Activated CD8-positive, alpha-beta memory T cell treated with anti-CD3 and anti-CD28 coated beads for 24 hours (primary cell): ENCODE measurements around the gene IL34.
"Not testable (repeated sequence)": the region's sequence is repeated elsewhere in the genome, so short reads cannot be mapped to it uniquely, and the experiment has no call there.

Experiments used
- DNase-seq: peaks from one replicate; pipeline ENCODE4 v3.0.0-alpha.2; 2020

Gene IL34

GRCh38 chr16:70659546-70659945, 13.2 kb downstream of the IL34 start:
- no peak for DNase-seq

GRCh38 chr16:70659953-70660671, 13.8 kb downstream of the IL34 start:
- DNase-seq, result no peak

- DNase-seq, result no peak
Measured at GRCh38 chr16:70660672-70661350, 14.5 kb downstream of the IL34 start.

- no peak for DNase-seq
Measured at GRCh38 chr16:70661534-70661917, 15.2 kb downstream of the IL34 start.

GRCh38 chr16:70661918-70662641, 15.7 kb downstream of the IL34 start:
- DNase-seq, result no peak

GRCh38 chr16:70662991-70663523, 16.7 kb downstream of the IL34 start:
- DNase-seq, result no peak

GRCh38 chr16:70663524-70664324, 17.4 kb downstream of the IL34 start:
- no peak for DNase-seq

GRCh38 chr16:70664325-70665112, 18.2 kb downstream of the IL34 start:
- no peak for DNase-seq

- no peak for DNase-seq
Measured at GRCh38 chr16:70665113-70665694, 18.8 kb downstream of the IL34 start.

- DNase-seq, result no peak
Measured at GRCh38 chr16:70665806-70666735, 19.7 kb downstream of the IL34 start.

GRCh38 chr16:70670175-70670574, 23.8 kb downstream of the IL34 start:
- DNase-seq, result no peak

- not testable (repeated sequence) for DNase-seq
Measured at GRCh38 chr16:70670938-70671337, 24.6 kb downstream of the IL34 start.

- DNase-seq, result no peak
Measured at GRCh38 chr16:70674221-70675014, 28.1 kb downstream of the IL34 start.

- DNase-seq, result no peak
Measured at GRCh38 chr16:70675851-70676513, 29.6 kb downstream of the IL34 start.

- DNase-seq, result no peak
Measured at GRCh38 chr16:70676675-70677498, 30.5 kb downstream of the IL34 start.

- no peak for DNase-seq
Measured at GRCh38 chr16:70677499-70678120, 31.3 kb downstream of the IL34 start.

GRCh38 chr16:70678121-70678897, 31.9 kb downstream of the IL34 start:
- no peak for DNase-seq
